Measurements from ENCODE around the gene ANKRD30A. TPM values are rescaled to one million over a fixed set of nuclear protein-coding genes. Genes with fewer than 3 reads are reported as not detected.

ANKRD30A gene
- polyA plus RNA-seq, 3 donors: 0.27 TPM; not detected in 2

- 54 to 62% (median 56%) methylated on average over 3 of the region's 3 CpGs for WGBS, 3 donors
- no peak overlapping the region for H3K27ac ChIP-seq (ENCODE audit: low read depth, low read length)
These were observed 275.8 kb downstream of the ANKRD30A start for GRCh38 chr10:37401225-37401624.

GRCh38 chr10:37403776-37404175 lies 278.4 kb downstream of the ANKRD30A start:
- no peak overlapping the region for H3K27ac ChIP-seq (ENCODE audit: low read depth, low read length)
- WGBS, 3 donors: 37 to 65% (median 60%) methylated on average over 2 of the region's 2 CpGs
